Heart left ventricle (tissue), 16 donors: Measurements from ENCODE around the gene SPSB1. TPM values are rescaled to one million over a fixed set of nuclear protein-coding genes. Genes with fewer than 3 reads are reported as not detected.
A peak's percentile ranks its signal among the peaks of the same experiment; 100 is the strongest.

Experiments
- ATAC-seq, 4 donors: fragments of 200-7000 bp; cut with Tn5 transposase; one replicate each; pipeline ENCODE4 v1.9.1; 2020 to 2022; ENCODE audit warnings: moderate library complexity in 4 of 4, mild to moderate bottlenecking in 3 of 4, moderate number of reproducible peaks in 1 of 4
- DNase-seq, 5 donors: peaks; one replicate each; pipeline ENCODE4 v3.0.0-alpha.2; 2020
- H3K27ac ChIP-seq, 12 donors: fragments of 200-600 bp; sonication (generic) in 4 of 12; one replicate each; pipeline versions ENCODE4 v1.5.0 to v1.8.0; 2016 to 2022; ENCODE audit warnings: mild to moderate bottlenecking in 2 of 12
- H3K27me3 ChIP-seq, 9 donors: fragments of 200-600 bp; sonication (generic) in 2 of 9; one replicate each; pipeline versions ENCODE4 v1.5.1 to v1.8.0; 2016 to 2022; ENCODE audit warnings: mild to moderate bottlenecking in 3 of 9
- H3K36me3 ChIP-seq, 9 donors: fragments of 200-600 bp; sonication (generic) in 2 of 9; one replicate each; pipeline versions ENCODE4 v1.5.0 to v1.8.0; 2018 to 2022; ENCODE audit warnings: mild to moderate bottlenecking in 2 of 9
- H3K4me1 ChIP-seq, 12 donors: fragments of 200-600 bp; sonication (generic) in 4 of 12; one replicate each; pipeline versions ENCODE4 v1.5.0 to v1.8.0; 2016 to 2022; ENCODE audit warnings: mild to moderate bottlenecking in 3 of 12
- H3K4me3 ChIP-seq, 12 donors: fragments of 200-600 bp; sonication (generic) in 4 of 12; one replicate each; pipeline versions ENCODE4 v1.5.0 to v1.8.0; 2017 to 2022; ENCODE audit warnings: mild to moderate bottlenecking in 9 of 12, moderate library complexity in 4 of 12
- H3K9me3 ChIP-seq, 12 donors: fragments of 200-600 bp; sonication (generic) in 4 of 12; one replicate each; pipeline versions ENCODE4 v1.5.0 to v1.8.0; 2016 to 2022; ENCODE audit warnings: mild to moderate bottlenecking in 1 of 12
- CTCF ChIP-seq, 12 donors: fragments of 200-600 bp; sonication (generic) in 4 of 12; IDR thresholded peaks; one replicate each; pipeline versions ENCODE4 v1.5.0 to v1.8.0; 2018 to 2022; ENCODE audit warnings: antibody characterized with exemption in 12 of 12, mild to moderate bottlenecking in 5 of 12
- POLR2A ChIP-seq, 2 donors: fragments of 450-650 bp; IDR thresholded peaks; one replicate each; pipeline ENCODE4 v1.6.1; 2017; ENCODE audit warnings: antibody characterized with exemption in 2 of 2, mild to moderate bottlenecking in 2 of 2, moderate library complexity in 2 of 2
- WGBS, 4 donors: extraction: QIAGEN DNeasy Blood & Tissue Kit in 2 of 4; methylation state at CpG; one replicate each; pipeline versions ENCODE4 v1.1.5 to v1.1.7; 2013 to 2018; 5-methylcytosine and 5-hydroxymethylcytosine counted together
- intact Hi-C, 10 donors: fragments of 100-400 bp; cut with DNase I; formaldehyde crosslinking; loops; one replicate each; pipeline versions ENCODE4 v1.11.1 to v1.14.2; 2022
- polyA plus RNA-seq, 2 donors: library from polyadenylated mRNA; stranded (reverse); fragments of 200-250 nt; gene quantifications; one replicate each; pipeline ENCODE4 v1.2.3, GENCODE V29; 2013
- total RNA-seq, 9 donors: library from RNA; depleted of rRNA in 2 of 9; stranded (reverse); fragments of >200 nt in 2 of 9; fragmentation: NEBNext Ultra II Directional in 3 of 9; extraction: Animal tissue kit (Norgen Biotek cat#: 25700) in 3 of 9; gene quantifications; one replicate each; pipeline versions ENCODE4 v1.1.0 to v1.2.4, GENCODE V29; 2016 to 2023
- donor health status: ischemic (EF 13 %, LVEDD 7.1; RV severe dilation, severe dysfunction).
- donor health status: healthy with polysubstance abuse.
- donor health status: DM: no; HTN: yes; CAD: no.
- donor health status: DM: no; HTN: no; CAD: no.
- donor health status: ischemic (EF 25% LVEDD 6.9; RV normal size, moderate dysfunction).
- donor health status: ischemic (EF 25% LVEDD 5.7; RV mildly dilated, moderate dysfunction).
- donor health status: healthy.
- donor health status: DM: yes; HTN: yes; CAD: no.
- donor health status: ischemic (EF 35%, LVEDD 5.7; RV mildly dilated, moderate dysfunction).
- donor health status: nonischemic (EF 11% LVEDD 7.7; RV severe dilation, severe dysfunction).
- donor health status: DM: yes; HTN: yes; CAD: no.
- donor health status: PGD.
- donor health status: ischemic (EF 29% LVEDD 5.4; RV normal size, mild dysfunction).
- donor health status: nonischemic (EF 23%, LVEDD 6.1; RV moderate dilation, normal function).

The SPSB1 gene
- total and polyA plus RNA-seq, 11 donors: 7.0 to 27.2 (median 9.2) TPM

DNA sequence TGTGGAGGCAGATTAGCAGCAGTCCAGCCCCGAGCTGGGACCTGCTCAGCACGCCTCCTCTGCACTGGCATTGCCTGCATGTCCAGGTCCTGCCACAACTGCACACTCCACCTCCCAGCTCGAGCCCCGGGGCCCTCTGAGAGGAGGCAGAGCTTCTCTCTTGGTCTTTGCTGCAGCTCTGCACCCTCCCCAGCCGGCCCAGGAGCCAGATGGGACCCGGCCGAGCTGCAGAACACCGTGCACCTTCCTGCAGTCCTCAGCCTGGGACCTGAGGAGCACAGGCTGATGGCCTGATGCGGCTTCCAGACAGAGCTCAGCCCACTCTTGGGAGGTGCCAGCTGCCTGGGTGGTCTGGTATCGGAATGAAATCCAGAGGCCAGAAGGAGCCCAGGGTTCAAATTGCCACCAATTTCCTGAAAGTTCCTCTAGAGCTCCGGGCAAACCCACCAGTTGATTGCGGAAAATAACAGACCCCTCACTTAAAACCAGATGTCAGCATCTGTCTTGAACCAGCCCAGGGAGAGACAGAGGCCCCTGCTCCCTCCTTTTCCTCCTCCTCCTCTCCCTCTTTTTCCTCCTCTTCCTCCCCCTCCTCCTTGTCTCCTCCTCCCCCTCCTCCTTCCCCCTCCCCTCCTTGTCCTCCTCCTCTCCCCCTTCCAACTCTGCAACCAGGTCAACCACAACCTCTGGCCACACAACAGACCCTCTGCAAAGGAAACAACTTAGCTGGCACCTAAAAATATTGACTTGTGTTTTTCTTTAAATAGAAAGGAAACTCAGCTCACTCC is 10.6 kb upstream of the SPSB1 start:
- peaks cover 0 to 41% (median 4%) of the 10 kb centered on the region in 12 donors for H3K4me1 ChIP-seq
- H3K9me3 ChIP-seq: peaks cover 0 to 36% (median 6%) of the 10 kb centered on the region in 12 donors
- DNase-seq (peak in 1 of 5 donors; percentile 42), ATAC-seq (no peak)
- H3K27me3 ChIP-seq: peaks cover 0 to 11% (median 0%) of the 10 kb centered on the region in 9 donors
- WGBS, 4 donors: 47 to 59% (median 54%) methylated on average over 9 to 12 of the region's 12 CpGs
- intact Hi-C loops: loop anchor here in 1 of 10 donors (10.0 kb wide), 1 partner anchor 293 kb away; no protein-coding TSS in a partner anchor
- TF ChIP-seq POLR2A (IDR thresholded peaks at IDR 0.05) (no peak), CTCF (IDR thresholded peaks at IDR 0.05) (no peak)
- H3K27ac ChIP-seq: no peak overlapping the region
- H3K4me3 ChIP-seq: no peak overlapping the region
- no peaks in the 10 kb centered on the region for H3K36me3 ChIP-seq

DNA sequence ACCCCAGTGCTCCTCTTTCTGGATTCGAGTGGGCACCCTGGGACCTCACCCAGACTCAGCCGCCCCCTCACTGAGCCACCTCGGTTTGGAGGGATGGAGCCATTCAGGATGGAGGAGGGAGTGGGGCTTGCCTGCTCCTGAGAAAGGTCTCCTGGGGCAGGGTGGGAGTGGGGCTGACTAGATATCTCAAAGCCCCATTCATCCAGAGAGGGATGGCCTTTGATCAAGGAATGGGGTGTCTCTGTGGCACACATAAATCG is 10.1 kb upstream of the SPSB1 start:
- no peak overlapping the region for H3K27ac ChIP-seq
- H3K4me1 ChIP-seq: peaks cover 0 to 41% (median 4%) of the 10 kb centered on the region in 12 donors
- no peak for TF ChIP-seq CTCF (IDR thresholded peaks at IDR 0.05)
- TF ChIP-seq POLR2A (IDR thresholded peaks at IDR 0.05): no peak
- H3K36me3 ChIP-seq: no peaks in the 10 kb centered on the region
- H3K27me3 ChIP-seq: peaks cover 0 to 11% (median 0%) of the 10 kb centered on the region in 9 donors
- intact Hi-C loops: loop anchor here in 1 of 10 donors (10.0 kb wide), 1 partner anchor 292 kb away; no protein-coding TSS in a partner anchor
- H3K9me3 ChIP-seq: peaks cover 0 to 42% (median 8%) of the 10 kb centered on the region in 12 donors
- WGBS, 4 donors: 58 to 68% (median 64%) methylated on average over 4 of the region's 4 CpGs
- DNase-seq: peak in 1 of 5 donors; percentile 14
- ATAC-seq: no peak
- H3K4me3 ChIP-seq: no peak overlapping the region

DNA sequence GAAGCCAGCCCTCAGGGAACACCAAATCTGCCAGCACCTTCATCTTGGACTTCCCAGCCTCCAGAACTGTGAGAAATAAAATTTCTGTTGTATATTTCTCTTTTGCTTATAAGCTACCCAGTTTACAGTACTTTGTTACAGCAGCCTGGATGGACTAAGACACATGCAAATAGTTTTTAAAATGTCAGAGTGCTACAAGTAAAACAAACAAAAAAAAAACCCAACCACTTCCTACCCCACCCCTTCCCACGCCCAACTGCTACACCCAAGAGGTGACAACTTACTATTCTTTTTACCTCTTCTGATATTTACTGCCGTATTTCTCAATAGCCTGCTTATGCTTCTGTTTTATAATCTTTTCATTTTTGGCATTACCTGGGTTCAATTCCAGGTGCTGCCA is 8.6 kb upstream of the SPSB1 start:
- DNase-seq (no peak), ATAC-seq (no peak)
- peaks cover 0 to 11% (median 0%) of the 10 kb centered on the region in 9 donors for H3K27me3 ChIP-seq
- H3K36me3 ChIP-seq: no peaks in the 10 kb centered on the region
- TF ChIP-seq CTCF (IDR thresholded peaks at IDR 0.05) (no peak), POLR2A (IDR thresholded peaks at IDR 0.05) (no peak)
- H3K4me3 ChIP-seq: no peak overlapping the region
- H3K9me3 ChIP-seq: peaks cover 0 to 56% (median 22%) of the 10 kb centered on the region in 12 donors
- no peak overlapping the region for H3K27ac ChIP-seq
- intact Hi-C loops: loop anchor here in 1 of 10 donors (10.0 kb wide), 1 partner anchor 291 kb away; no protein-coding TSS in a partner anchor
- peaks cover 0 to 28% (median 4%) of the 10 kb centered on the region in 12 donors for H3K4me1 ChIP-seq
- 79 to 93% (median 88%) methylated on average over 2 of the region's 2 CpGs for WGBS, 4 donors

DNA sequence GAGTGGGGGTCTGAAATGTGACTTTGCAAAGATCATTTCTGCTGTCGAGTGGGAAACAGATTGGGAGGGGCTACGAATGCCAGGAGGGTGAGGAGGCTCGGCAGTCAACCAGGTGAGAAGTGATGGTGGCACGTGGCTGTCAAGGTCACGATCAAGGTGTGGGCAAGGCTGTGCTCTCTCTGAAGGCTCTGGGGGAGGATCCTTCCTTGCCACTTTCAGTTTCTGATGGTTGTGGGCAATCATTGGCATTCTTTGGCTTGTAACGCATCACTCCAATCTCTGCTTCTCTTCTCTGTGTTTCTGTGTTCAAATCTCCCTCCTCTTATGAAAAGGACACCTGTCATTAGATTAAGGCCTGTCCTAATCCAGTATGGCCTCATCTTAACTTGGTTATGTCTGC is 6.1 kb upstream of the SPSB1 start:
- intact Hi-C loops: loop anchor here in 6 of 10 donors (5.0 to 10.0 kb wide), 4 partner anchors 166 to 288 kb away; no protein-coding TSS in a partner anchor
- ATAC-seq: no peak
- Histone ChIP-seq H3K9me3 (peaks cover 0 to 59% (median 22%) of the 10 kb centered on the region in 12 donors), H3K36me3 (no peaks in the 10 kb centered on the region), H3K4me3 (no peak overlapping the region), H3K27me3 (peaks cover 0 to 4% (median 0%) of the 10 kb centered on the region in 9 donors), H3K4me1 (peaks cover 0 to 31% (median 11%) of the 10 kb centered on the region in 12 donors), H3K27ac (no peak overlapping the region)
- TF ChIP-seq CTCF (IDR thresholded peaks at IDR 0.05): no peak
- DNase-seq: peak in 1 of 5 donors; percentile 6
- WGBS, 4 donors: 67 to 82% (median 77%) methylated on average over 6 of the region's 6 CpGs
